K562 treated with DMSO at 1 percent for 24 hours (cell line): Measurements from ENCODE around the gene ADCYAP1R1. TPM values are rescaled to one million over a fixed set of nuclear protein-coding genes. Genes with fewer than 3 reads are reported as not detected.

Source experiments
- total RNA-seq: library from RNA; unstranded; fragments of 300-600 nt; gene quantifications from 2 replicates; pipeline ENCODE4 v1.2.3, GENCODE V29; 2022; ENCODE audit warnings: low read depth; ENCODE audit not compliant: insufficient read depth

The ADCYAP1R1 gene
- not detected in 2 replicates for total RNA-seq

GRCh38 chr7:31051598-31052486, at the start of gene ADCYAP1R1:
Gene ADCYAP1R1 (plus strand): TSS chr7:31052308. CDS start chr7:31063265, 10,957 bp downstream.

Other genes with a start within 250 kb of the ADCYAP1R1 start
- 0.94 and 1.7 TPM in 2 replicates for gene AQP1, start 140.5 kb upstream of the ADCYAP1R1 start, total RNA-seq
- gene GHRHR, start 88.4 kb upstream of the ADCYAP1R1 start, total RNA-seq, result not detected in 2 replicates